Adipocyte (in vitro differentiated cells): Measurements from ENCODE around the gene NELL1.

Experiments used
- DNase-seq: peaks from one replicate; pipeline ENCODE4 v3.0.0-alpha.2; 2015; ENCODE audit warnings: low read depth
- H3K27me3 ChIP-seq: replicated peaks from 2 replicates; pipeline ENCODE4 v1.7.0; 2013; ENCODE audit warnings: mild to moderate bottlenecking, low read length, moderate library complexity; ENCODE audit not compliant: control insufficient read depth, insufficient read depth
- H3K36me3 ChIP-seq: 2 replicates; pipeline ENCODE4 v1.7.0; 2013; ENCODE audit warnings: low read length, mild to moderate bottlenecking, moderate library complexity; ENCODE audit not compliant: control insufficient read depth, insufficient read depth, severe bottlenecking
- H3K4me1 ChIP-seq: 2 replicates; pipeline ENCODE4 v1.7.0; 2013; ENCODE audit warnings: mild to moderate bottlenecking, low read length, moderate library complexity; ENCODE audit not compliant: control insufficient read depth, insufficient read depth
- H3K4me3 ChIP-seq: 2 replicates; pipeline ENCODE4 v1.7.0; 2013; ENCODE audit warnings: mild to moderate bottlenecking, low read length, moderate library complexity
- H3K9ac ChIP-seq: 2 replicates; pipeline ENCODE4 v1.7.0; 2013; ENCODE audit warnings: mild to moderate bottlenecking, low read length, moderate library complexity
- H3K9me3 ChIP-seq: 2 replicates; pipeline ENCODE4 v1.7.0; 2013; ENCODE audit warnings: mild to moderate bottlenecking, low read length, moderate library complexity; ENCODE audit not compliant: control insufficient read depth

Gene NELL1

GRCh38 chr11:21343204-21343603, 673.8 kb downstream of the NELL1 start:
- no peaks in the 10 kb centered on the region for H3K36me3 ChIP-seq
- H3K9ac ChIP-seq: no peak overlapping the region
- DNase-seq: no peak
- no peak overlapping the region for H3K4me3 ChIP-seq
- H3K4me1 ChIP-seq: no peaks in the 10 kb centered on the region
- H3K9me3 ChIP-seq: no peaks in the 10 kb centered on the region
- H3K27me3 ChIP-seq: no peaks in the 10 kb centered on the region

- Histone ChIP-seq H3K9ac (no peak overlapping the region), H3K4me1 (no peaks in the 10 kb centered on the region), H3K36me3 (no peaks in the 10 kb centered on the region), H3K27me3 (no peaks in the 10 kb centered on the region), H3K4me3 (no peak overlapping the region), H3K9me3 (no peaks in the 10 kb centered on the region)
- no peak for DNase-seq
Observed at GRCh38 chr11:21346361-21346760, 677.0 kb downstream of the NELL1 start.

DNA sequence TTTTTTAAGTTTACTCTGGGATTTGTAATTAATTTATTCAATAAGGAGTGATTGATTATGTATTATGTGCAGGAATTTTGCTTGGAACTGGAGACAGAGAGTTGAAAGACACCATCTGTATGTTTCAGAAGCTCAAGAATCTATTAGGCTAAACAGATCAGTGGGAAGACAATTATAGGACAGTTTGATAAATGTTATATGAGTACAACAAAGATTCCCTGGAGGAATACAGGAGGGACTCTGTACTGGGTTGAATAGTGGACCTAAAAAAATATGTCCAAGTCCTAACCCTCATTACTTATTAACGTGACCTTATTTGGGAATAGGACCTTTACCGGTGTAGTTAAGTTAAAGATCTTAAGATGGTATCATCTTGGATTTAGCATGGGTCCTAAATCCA, 681.2 kb downstream of the NELL1 start:
- no peak overlapping the region for H3K9ac ChIP-seq

GRCh38 chr11:21353425-21353824, 684.0 kb downstream of the NELL1 start:
- no peaks in the 10 kb centered on the region for H3K4me1 ChIP-seq
- no peaks in the 10 kb centered on the region for H3K36me3 ChIP-seq
- no peaks in the 10 kb centered on the region for H3K27me3 ChIP-seq
- no peaks in the 10 kb centered on the region for H3K9me3 ChIP-seq
- H3K4me3 ChIP-seq: no peak overlapping the region
- DNase-seq: no peak
- no peak overlapping the region for H3K9ac ChIP-seq

More for the DNA sequence above, 681.2 kb downstream of the NELL1 start:
- Histone ChIP-seq H3K27me3 (no peaks in the 10 kb centered on the region), H3K4me3 (no peak overlapping the region), H3K9me3 (no peaks in the 10 kb centered on the region), H3K4me1 (no peaks in the 10 kb centered on the region), H3K36me3 (no peaks in the 10 kb centered on the region)
- no peak for DNase-seq

GRCh38 chr11:21364866-21365624, 695.7 kb downstream of the NELL1 start:
- H3K9ac ChIP-seq: no peak overlapping the region
- no peaks in the 10 kb centered on the region for H3K27me3 ChIP-seq
- DNase-seq: no peak
- H3K9me3 ChIP-seq: no peaks in the 10 kb centered on the region
- H3K36me3 ChIP-seq: no peaks in the 10 kb centered on the region
- H3K4me1 ChIP-seq: no peaks in the 10 kb centered on the region
- no peak overlapping the region for H3K4me3 ChIP-seq

DNA sequence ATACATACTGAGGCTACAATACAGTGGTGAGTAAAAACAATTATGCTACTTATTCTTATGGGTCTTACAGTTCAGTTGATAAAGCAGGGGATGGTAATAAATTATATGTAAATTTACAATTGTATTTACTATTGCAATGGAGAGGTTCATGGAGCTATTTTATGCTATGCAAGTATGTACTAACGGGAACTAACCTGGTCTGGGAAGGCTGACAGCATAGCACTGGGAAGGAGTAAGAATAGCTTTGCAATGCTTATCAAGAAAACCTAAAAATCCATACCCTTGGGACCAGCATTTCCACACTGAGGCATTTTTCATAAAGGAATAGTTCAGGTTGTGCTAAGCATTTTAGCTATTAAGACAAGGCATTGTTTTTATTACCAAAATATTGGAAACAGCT, 700.6 kb downstream of the NELL1 start:
- DNase-seq: no peak
- Histone ChIP-seq H3K9ac (no peak overlapping the region), H3K9me3 (no peaks in the 10 kb centered on the region), H3K36me3 (no peaks in the 10 kb centered on the region), H3K4me3 (no peak overlapping the region), H3K4me1 (no peaks in the 10 kb centered on the region), H3K27me3 (no peaks in the 10 kb centered on the region)

- H3K4me1 ChIP-seq: no peaks in the 10 kb centered on the region
- no peaks in the 10 kb centered on the region for H3K36me3 ChIP-seq
- H3K27me3 ChIP-seq: no peaks in the 10 kb centered on the region
- DNase-seq: no peak
- H3K9me3 ChIP-seq: no peaks in the 10 kb centered on the region
- no peak overlapping the region for H3K9ac ChIP-seq
- no peak overlapping the region for H3K4me3 ChIP-seq
Observed at GRCh38 chr11:21371044-21371443, 701.7 kb downstream of the NELL1 start.

- Histone ChIP-seq H3K9ac (no peak overlapping the region), H3K27me3 (no peaks in the 10 kb centered on the region), H3K4me3 (no peak overlapping the region), H3K4me1 (no peaks in the 10 kb centered on the region), H3K36me3 (no peaks in the 10 kb centered on the region), H3K9me3 (no peaks in the 10 kb centered on the region)
- no peak for DNase-seq
Observed at GRCh38 chr11:21372672-21373071, 703.3 kb downstream of the NELL1 start.

DNA sequence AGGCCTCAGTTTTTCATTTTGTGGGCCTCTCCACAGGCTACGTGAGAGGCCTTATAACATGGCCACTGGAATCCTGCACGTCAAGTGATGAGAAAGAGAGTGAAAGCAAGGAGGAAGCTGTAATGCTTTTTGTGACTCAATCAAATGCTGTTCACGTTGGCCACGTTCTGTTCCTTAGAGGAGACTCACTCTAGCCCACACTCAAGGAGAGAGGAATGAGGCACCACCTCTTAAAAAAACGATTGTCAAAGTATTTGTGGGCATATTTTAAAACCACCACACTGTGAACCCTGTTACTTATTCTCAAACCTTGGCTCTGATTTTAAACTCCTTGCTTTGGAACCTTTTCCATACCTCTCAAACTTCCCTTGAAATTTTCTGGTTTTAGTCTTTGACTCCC, 705.0 kb downstream of the NELL1 start:
- no peak overlapping the region for H3K9ac ChIP-seq
- no peaks in the 10 kb centered on the region for H3K4me1 ChIP-seq
- DNase-seq: no peak
- H3K27me3 ChIP-seq: no peaks in the 10 kb centered on the region
- no peak overlapping the region for H3K4me3 ChIP-seq
- H3K9me3 ChIP-seq: no peaks in the 10 kb centered on the region
- H3K36me3 ChIP-seq: no peaks in the 10 kb centered on the region

DNA sequence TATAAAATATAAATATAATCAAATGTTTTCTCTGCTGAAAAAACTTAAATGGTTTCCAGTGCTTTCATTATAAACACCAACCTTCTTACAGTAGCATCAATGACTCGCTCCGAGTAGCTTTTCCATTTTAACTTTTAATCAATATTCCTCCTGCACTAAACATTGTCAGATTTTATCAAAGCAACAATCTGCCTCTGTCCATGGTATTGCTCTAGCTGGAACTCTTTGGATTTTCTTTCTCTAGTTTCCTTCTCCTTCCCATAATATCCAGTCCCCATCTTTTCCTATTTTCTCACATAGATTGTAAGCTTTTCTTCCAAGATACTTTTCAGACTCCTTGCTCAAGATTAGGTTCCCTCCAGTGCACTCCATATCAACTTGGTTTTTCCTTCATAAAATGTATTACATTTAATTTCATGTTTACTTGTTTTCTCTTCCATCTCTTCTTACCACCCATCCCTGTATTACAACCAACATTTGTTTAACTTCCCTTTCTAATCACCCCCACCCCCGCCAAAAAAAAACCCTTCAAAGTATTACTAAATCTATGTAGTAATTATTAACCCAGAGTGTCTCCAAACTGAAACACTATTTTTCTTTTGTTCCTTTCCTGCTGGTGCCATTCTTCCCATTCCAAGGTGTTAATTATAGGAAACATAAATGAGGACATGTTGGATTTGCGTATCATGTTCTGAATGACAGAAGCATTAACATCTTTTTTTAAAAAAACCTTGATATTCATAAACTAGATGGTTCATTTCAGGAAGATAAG, 716.5 kb downstream of the NELL1 start:
- Histone ChIP-seq H3K9me3 (no peaks in the 10 kb centered on the region), H3K4me3 (no peak overlapping the region), H3K27me3 (no peaks in the 10 kb centered on the region), H3K9ac (no peak overlapping the region), H3K4me1 (no peaks in the 10 kb centered on the region), H3K36me3 (no peaks in the 10 kb centered on the region)
- DNase-seq: no peak

GRCh38 chr11:21390430-21390829, 721.0 kb downstream of the NELL1 start:
- DNase-seq: no peak
- Histone ChIP-seq H3K4me3 (no peak overlapping the region), H3K36me3 (no peaks in the 10 kb centered on the region)

More at GRCh38 chr11:21390430-21390829, 721.0 kb downstream of the NELL1 start:
- Histone ChIP-seq H3K9ac (no peak overlapping the region), H3K9me3 (no peaks in the 10 kb centered on the region), H3K4me1 (no peaks in the 10 kb centered on the region), H3K27me3 (no peaks in the 10 kb centered on the region)
